Panc1 (cell line): ENCODE measurements around the gene ANO6. TPM values are rescaled to one million over a fixed set of nuclear protein-coding genes. Genes with fewer than 3 reads are reported as not detected.

Source experiments
- ATAC-seq: fragments of 200-7000 bp; cut with Tn5 transposase; 2 replicates; pipeline ENCODE4 v1.9.1; 2020; ENCODE audit warnings: mild to moderate bottlenecking, moderate library complexity
- BruUV-seq: library from RNA; stranded (reverse); fragments of 400-500 nt; replicated peaks from 2 replicates; lab custom pipeline; 2021; lab: Mats Ljungman, UMichigan
- CTCF ChIA-PET: fragments of 300-600 bp; sonication (Branson Sonifier 250); formaldehyde crosslinking; loops from one replicate; lab custom pipeline; 2022; ENCODE audit warnings: antibody characterized with exemption; lab: Charles Lee
- POLR2A ChIA-PET: fragments of 300-600 bp; sonication (Branson Sonifier 250); formaldehyde crosslinking; loops from one replicate; lab custom pipeline; 2022; ENCODE audit warnings: antibody characterized with exemption; lab: Charles Lee
- DNase-seq: peaks from one replicate; pipeline ENCODE4 v3.0.0-alpha.2; 2010; ENCODE audit warnings: low read depth, low spot score
- H3K27ac ChIP-seq: 2 replicates; pipeline ENCODE4 v1.5.1; 2011; ENCODE audit warnings: mild to moderate bottlenecking, low read length, inconsistent platforms
- H3K27me3 ChIP-seq: fragments of 200-500 bp; sonication (Bioruptor generic); 2 replicates; pipeline ENCODE4 v1.6.0; 2014; ENCODE audit warnings: low read length, inconsistent platforms; ENCODE audit not compliant: control insufficient read depth, insufficient read depth
- H3K36me3 ChIP-seq: fragments of 200-500 bp; sonication (Bioruptor generic); 2 replicates; pipeline ENCODE4 v1.5.1; 2014; ENCODE audit warnings: inconsistent platforms, mild to moderate bottlenecking, low read length, moderate library complexity; ENCODE audit not compliant: control insufficient read depth, insufficient read depth
- H3K4me1 ChIP-seq: 2 replicates; pipeline ENCODE4 v1.5.1; 2011; ENCODE audit warnings: inconsistent platforms, mild to moderate bottlenecking, low read length, moderate library complexity; ENCODE audit not compliant: control insufficient read depth, insufficient read depth
- H3K4me3 ChIP-seq, 2 experiments: 2 replicates each; pipeline ENCODE4 v1.5.1; 2011 to 2012; ENCODE audit warnings: low read depth in 2 of 2, low read length in 2 of 2, mild to moderate bottlenecking in 2 of 2, inconsistent platforms in 1 of 2, moderate library complexity in 1 of 2
- H3K9me3 ChIP-seq: fragments of 200-500 bp; sonication (Bioruptor generic); 2 replicates; pipeline ENCODE4 v1.5.1; 2014; ENCODE audit warnings: low read depth, mild to moderate bottlenecking, inconsistent platforms, low read length, moderate library complexity; ENCODE audit not compliant: control insufficient read depth, insufficient read depth
- CTCF ChIP-seq: fragments of 450-650 bp; IDR thresholded peaks from 2 replicates; pipeline ENCODE4 v1.5.1; 2017; ENCODE audit warnings: mild to moderate bottlenecking
- POLR2AphosphoS5 ChIP-seq: IDR thresholded peaks from 2 replicates; pipeline ENCODE4 v1.6.1; 2012; ENCODE audit warnings: mild to moderate bottlenecking, low read depth, low read length, moderate library complexity
- REST ChIP-seq, 2 experiments: IDR thresholded peaks; 2 replicates each; pipeline ENCODE4 v1.6.1; 2011 to 2012; ENCODE audit warnings: low read depth in 2 of 2, control low read depth in 1 of 2, low read length in 1 of 2, mild to moderate bottlenecking in 1 of 2, moderate library complexity in 1 of 2; ENCODE audit not compliant: insufficient read depth in 1 of 2
- SIN3A ChIP-seq: IDR thresholded peaks from 2 replicates; pipeline ENCODE4 v1.6.1; 2012; ENCODE audit warnings: low read depth, mild to moderate bottlenecking, low read length, moderate library complexity, borderline replicate concordance; ENCODE audit not compliant: insufficient read depth
- TCF7L2 ChIP-seq: IDR thresholded peaks from 2 replicates; pipeline ENCODE4 v1.6.1; 2011; ENCODE audit warnings: mild to moderate bottlenecking, low read depth, low read length, inconsistent platforms
- in situ Hi-C: cut with HindIII; loops from 2 replicates; pipeline ENCODE4 v1.10.0; 2016; ENCODE audit warnings: low sequenced_read_pairs, low pct_unique_long_range_greater_than_20kb
- intact Hi-C: fragments of 100-400 bp; cut with micrococcal nuclease; formaldehyde crosslinking; loops from one replicate; pipeline ENCODE4 v1.10.0; 2022; ENCODE audit not compliant: unreplicated experiment
- total RNA-seq: library from RNA; stranded (reverse); gene quantifications from one replicate; pipeline ENCODE4 v1.2.1, GENCODE V29; 2021; ENCODE audit not compliant: unreplicated experiment

ANO6 gene
- total RNA-seq, 1 experiment from 2014 or later: 120 TPM

- no peak for ATAC-seq
- in situ Hi-C loops (no loop called here), intact Hi-C loops (no loop called here)
- no TSS peak for BruUV-seq
- H3K27ac ChIP-seq: no peak overlapping the region
- TF ChIP-seq SIN3A: no peak
- TF ChIP-seq REST (IDR thresholded peaks at IDR 0.05; ENCODE audit: insufficient read depth in 1 of 2, low read depth in 2 of 2, low read length in 1 of 2): no peak
- TF ChIP-seq CTCF: no peak
- no peak for TF ChIP-seq TCF7L2
- TF ChIP-seq POLR2AphosphoS5: no peak
- H3K4me1 ChIP-seq: no peaks in the 10 kb centered on the region
- no peaks in the 10 kb centered on the region for H3K9me3 ChIP-seq
- no peak overlapping the region for H3K4me3 ChIP-seq
- H3K27me3 ChIP-seq: no peaks in the 10 kb centered on the region
- ChIA-PET CTCF (no interaction called here), POLR2A (no interaction called here)
- DNase-seq: no peak
- H3K36me3 ChIP-seq: peaks cover 26% of the 10 kb centered on the region
These were observed 161.9 kb downstream of the ANO6 start for GRCh38 chr12:45377815-45378214.

- CTCF ChIA-PET: no interaction called here
- POLR2A ChIA-PET: no interaction called here
- TF ChIP-seq POLR2AphosphoS5 (no peak), CTCF (no peak), SIN3A (no peak), TCF7L2 (no peak), REST (IDR thresholded peaks at IDR 0.05; ENCODE audit: insufficient read depth in 1 of 2, low read depth in 2 of 2, low read length in 1 of 2) (no peak)
- Histone ChIP-seq H3K9me3 (no peaks in the 10 kb centered on the region), H3K4me3 (no peak overlapping the region), H3K27me3 (no peaks in the 10 kb centered on the region), H3K36me3 (peaks cover 30% of the 10 kb centered on the region), H3K4me1 (no peaks in the 10 kb centered on the region), H3K27ac (no peak overlapping the region)
- ATAC-seq (no peak), DNase-seq (peak; percentile 33)
- TSS peak; percentile 5 for BruUV-seq
- intact Hi-C loops: no loop called here
- in situ Hi-C loops: no loop called here
These were observed 163.4 kb downstream of the ANO6 start for GRCh38 chr12:45379261-45379660.
